Urinary bladder (tissue), 4 donors: ENCODE data around the gene CMKLR1. TPM values are rescaled to one million over a fixed set of nuclear protein-coding genes. Genes with fewer than 3 reads are reported as not detected.

Experiments used
- DNase-seq: peaks from one replicate; pipeline ENCODE4 v3.0.0-alpha.2; 2015; ENCODE audit errors: extremely low spot score
- H3K27ac ChIP-seq: one replicate; pipeline ENCODE4 v1.5.1; 2013; ENCODE audit warnings: low read depth, mild to moderate bottlenecking, moderate library complexity
- H3K36me3 ChIP-seq: one replicate; pipeline ENCODE4 v1.6.1; 2013; ENCODE audit warnings: mild to moderate bottlenecking, moderate library complexity; ENCODE audit not compliant: insufficient read depth
- H3K4me1 ChIP-seq: one replicate; pipeline ENCODE4 v1.6.1; 2013; ENCODE audit warnings: mild to moderate bottlenecking, moderate library complexity; ENCODE audit not compliant: insufficient read depth
- H3K4me3 ChIP-seq: one replicate; pipeline ENCODE4 v1.5.1; 2013; ENCODE audit warnings: low read depth, low read length
- WGBS: extraction: QIAGEN DNeasy Blood & Tissue Kit; methylation state at CpG from one replicate; pipeline ENCODE4 v1.1.7; 2013; 5-methylcytosine and 5-hydroxymethylcytosine counted together
- polyA plus RNA-seq: library from polyadenylated mRNA; stranded (reverse); fragments of 200-250 nt; gene quantifications from one replicate; pipeline ENCODE4 v1.2.3, GENCODE V29; 2013
- total RNA-seq: library from RNA; depleted of rRNA; stranded (reverse); fragments of >200 nt; gene quantifications from one replicate; pipeline ENCODE4 v1.2.3, GENCODE V29; 2014
- donor health status: healthy with polysubstance abuse.
- donor health status: healthy.

CMKLR1 gene
- total and polyA plus RNA-seq, 2 donors, result 6.4 to 17.6 TPM

- WGBS, result 81% methylated on average over 12 of the region's 12 CpGs
- Histone ChIP-seq H3K27ac (no peak overlapping the region), H3K4me1 (no peaks in the 10 kb centered on the region), H3K36me3 (no peaks in the 10 kb centered on the region), H3K4me3 (no peak overlapping the region)
- DNase-seq, result no peak
Observed at GRCh38 chr12:108356835-108357806, 18.0 kb upstream of the CMKLR1 start.

- no peak for DNase-seq
- Histone ChIP-seq H3K27ac (no peak overlapping the region), H3K36me3 (no peaks in the 10 kb centered on the region), H3K4me3 (no peak overlapping the region), H3K4me1 (no peaks in the 10 kb centered on the region)
- WGBS, result 57% methylated on average over 2 of the region's 2 CpGs
Observed at GRCh38 chr12:108355069-108355468, 16.0 kb upstream of the CMKLR1 start.

GRCh38 chr12:108352591-108352990, 13.5 kb upstream of the CMKLR1 start:
- no peaks in the 10 kb centered on the region for H3K4me1 ChIP-seq
- no peak overlapping the region for H3K4me3 ChIP-seq
- no peak for DNase-seq
- no peaks in the 10 kb centered on the region for H3K36me3 ChIP-seq
- no peak overlapping the region for H3K27ac ChIP-seq

GRCh38 chr12:108350511-108350910, 11.4 kb upstream of the CMKLR1 start:
- 81% methylated on average over 3 of the region's 3 CpGs for WGBS
- no peak for DNase-seq
- Histone ChIP-seq H3K27ac (no peak overlapping the region), H3K4me3 (no peak overlapping the region), H3K36me3 (no peaks in the 10 kb centered on the region), H3K4me1 (no peaks in the 10 kb centered on the region)

GRCh38 chr12:108349278-108349688, 10.2 kb upstream of the CMKLR1 start:
- no peak overlapping the region for H3K4me3 ChIP-seq
- H3K36me3 ChIP-seq, result no peaks in the 10 kb centered on the region
- 31% methylated on average over 8 of the region's 8 CpGs for WGBS
- no peak overlapping the region for H3K27ac ChIP-seq
- no peak for DNase-seq
- H3K4me1 ChIP-seq, result no peaks in the 10 kb centered on the region

- no peak overlapping the region for H3K27ac ChIP-seq
- H3K36me3 ChIP-seq, result no peaks in the 10 kb centered on the region
- no peak for DNase-seq
- H3K4me3 ChIP-seq, result no peak overlapping the region
- WGBS, result 55% methylated on average over 9 of the region's 9 CpGs
- no peaks in the 10 kb centered on the region for H3K4me1 ChIP-seq
Observed at GRCh38 chr12:108348842-108349241, 9.7 kb upstream of the CMKLR1 start.

GRCh38 chr12:108346727-108347710, 7.9 kb upstream of the CMKLR1 start:
- H3K27ac ChIP-seq, result no peak overlapping the region
- DNase-seq, result no peak
- WGBS, result 89% methylated on average over 6 of the region's 6 CpGs
- H3K4me3 ChIP-seq, result no peak overlapping the region
- H3K4me1 ChIP-seq, result no peaks in the 10 kb centered on the region
- no peaks in the 10 kb centered on the region for H3K36me3 ChIP-seq

- H3K4me1 ChIP-seq, result no peaks in the 10 kb centered on the region
- DNase-seq, result no peak
- H3K27ac ChIP-seq, result no peak overlapping the region
- no peak overlapping the region for H3K4me3 ChIP-seq
- 43% methylated on average over 8 of the region's 8 CpGs for WGBS
- H3K36me3 ChIP-seq, result no peaks in the 10 kb centered on the region
Observed at GRCh38 chr12:108345716-108346633, 6.9 kb upstream of the CMKLR1 start.

GRCh38 chr12:108342985-108343384, 3.9 kb upstream of the CMKLR1 start:
- Histone ChIP-seq H3K36me3 (no peaks in the 10 kb centered on the region), H3K4me3 (no peak overlapping the region), H3K27ac (no peak overlapping the region), H3K4me1 (no peaks in the 10 kb centered on the region)
- DNase-seq, result no peak
- 55% methylated on average over 5 of the region's 5 CpGs for WGBS

- WGBS, result 78% methylated on average over 8 of the region's 8 CpGs
- Histone ChIP-seq H3K4me1 (no peaks in the 10 kb centered on the region), H3K36me3 (no peaks in the 10 kb centered on the region), H3K4me3 (no peak overlapping the region), H3K27ac (no peak overlapping the region)
- no peak for DNase-seq
Observed at GRCh38 chr12:108341854-108342847, 3.0 kb upstream of the CMKLR1 start.

- 72% methylated on average over 3 of the region's 3 CpGs for WGBS
- no peak for DNase-seq
- Histone ChIP-seq H3K27ac (no peak overlapping the region), H3K4me3 (no peak overlapping the region), H3K4me1 (no peaks in the 10 kb centered on the region), H3K36me3 (no peaks in the 10 kb centered on the region)
Observed at GRCh38 chr12:108341356-108341755, 2.2 kb upstream of the CMKLR1 start.

- Histone ChIP-seq H3K4me3 (no peak overlapping the region), H3K27ac (no peak overlapping the region), H3K4me1 (no peaks in the 10 kb centered on the region), H3K36me3 (no peaks in the 10 kb centered on the region)
- no peak for DNase-seq
- 69% methylated on average over 10 of the region's 10 CpGs for WGBS
Observed at GRCh38 chr12:108340037-108340436, 926 bp upstream of the CMKLR1 start.
